CD4-positive, alpha-beta T cell treated with Interleukin-4 for 1 hour (primary cell): ENCODE results near the gene EIF3I.

Source experiments
- DNase-seq, 2 donors: peaks; one replicate each; pipeline ENCODE4 v3.0.0-alpha.2; 2020 to 2022

Gene EIF3I

GRCh38 chr1:32221980-32222755 lies at the start of gene EIF3I, which contains the start of gene TMEM234:
Gene EIF3I (plus strand): TSS chr1:32222407. CDS start chr1:32222442, 35 bp downstream.
Gene TMEM234 (minus strand): TSS chr1:32222353. CDS start chr1:32222322, 31 bp downstream.
- peak; percentile 93 to 94 for DNase-seq

- DNase-seq = no peak
Observed at GRCh38 chr1:32172621-32173245, 49.5 kb upstream of the EIF3I start.

- no peak for DNase-seq
Observed at GRCh38 chr1:32178380-32179192, 43.6 kb upstream of the EIF3I start.

DNA sequence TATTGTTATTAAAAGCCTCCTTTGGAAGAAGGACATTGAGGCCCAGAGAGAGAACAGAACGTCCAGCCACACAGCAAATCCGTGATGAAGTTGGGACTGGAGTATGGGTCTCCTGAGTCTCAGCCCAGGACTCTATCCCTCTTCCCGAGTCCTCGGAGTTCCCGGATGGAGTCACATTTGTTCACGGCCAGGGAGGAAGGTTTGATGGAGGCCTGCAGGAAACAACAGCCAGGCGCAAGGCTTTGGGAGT lies 43.1 kb upstream of the EIF3I start:
- DNase-seq = no peak

GRCh38 chr1:32179443-32180185 lies 42.6 kb upstream of the EIF3I start, which contains the start of gene TXLNA:
Gene TXLNA (plus strand): TSS chr1:32179675. CDS start chr1:32180346, 671 bp downstream.
- DNase-seq = peak; percentile 88 to 89

DNA sequence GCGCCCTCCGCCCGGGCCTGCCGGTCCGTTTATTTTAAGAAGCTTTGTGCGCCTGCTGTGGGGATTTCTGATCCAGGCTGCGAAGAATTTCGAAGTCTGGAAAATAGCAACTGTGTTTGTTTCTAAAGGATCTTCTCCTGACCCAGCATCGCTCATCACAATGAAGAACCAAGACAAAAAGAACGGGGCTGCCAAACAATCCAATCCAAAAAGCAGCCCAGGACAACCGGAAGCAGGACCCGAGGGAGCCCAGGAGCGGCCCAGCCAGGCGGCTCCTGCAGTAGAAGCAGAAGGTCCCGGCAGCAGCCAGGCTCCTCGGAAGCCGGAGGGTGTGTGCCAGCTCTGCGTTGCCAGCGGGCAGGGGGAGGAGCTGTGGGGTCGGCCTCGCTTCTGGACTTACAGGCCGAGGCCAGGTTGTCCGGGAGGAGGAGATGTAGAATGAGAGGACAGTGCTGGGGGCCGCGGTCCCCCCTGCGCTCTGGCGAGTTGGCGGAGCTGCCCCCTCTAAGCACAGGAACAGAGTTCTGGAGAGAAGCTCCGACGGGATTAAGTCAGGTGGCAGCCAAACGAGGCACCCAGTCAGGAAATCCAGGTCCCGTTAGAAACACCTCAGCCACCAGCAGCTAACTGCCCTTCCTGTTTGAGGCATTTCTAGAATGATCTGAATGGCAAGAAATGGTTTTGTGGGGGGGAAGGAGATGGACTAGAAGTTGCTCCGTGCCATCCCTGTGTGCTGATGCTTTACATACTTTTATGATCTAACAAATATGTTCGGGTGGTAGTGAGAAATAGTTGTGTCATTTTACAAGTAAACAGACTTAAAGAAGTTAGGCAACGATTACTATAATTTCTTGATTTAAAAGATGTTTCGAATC lies 41.8 kb upstream of the EIF3I start:
- peak; percentile 21 to 26 for DNase-seq

DNA sequence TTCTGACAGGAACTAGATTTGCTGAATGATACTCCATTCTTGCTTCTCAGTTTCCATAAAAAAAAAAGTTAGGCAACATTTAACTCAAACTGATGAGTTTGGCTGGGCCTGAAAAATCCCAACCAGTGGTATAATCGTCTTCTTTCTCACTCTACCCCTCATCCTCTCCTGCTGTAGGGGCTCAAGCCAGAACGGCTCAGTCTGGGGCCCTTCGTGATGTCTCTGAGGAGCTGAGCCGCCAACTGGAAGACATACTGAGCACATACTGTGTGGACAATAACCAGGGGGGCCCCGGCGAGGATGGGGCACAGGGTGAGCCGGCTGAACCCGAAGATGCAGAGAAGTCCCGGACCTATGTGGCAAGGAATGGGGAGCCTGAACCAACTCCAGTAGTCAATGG lies 41.1 kb upstream of the EIF3I start:
- DNase-seq = no peak

DNA sequence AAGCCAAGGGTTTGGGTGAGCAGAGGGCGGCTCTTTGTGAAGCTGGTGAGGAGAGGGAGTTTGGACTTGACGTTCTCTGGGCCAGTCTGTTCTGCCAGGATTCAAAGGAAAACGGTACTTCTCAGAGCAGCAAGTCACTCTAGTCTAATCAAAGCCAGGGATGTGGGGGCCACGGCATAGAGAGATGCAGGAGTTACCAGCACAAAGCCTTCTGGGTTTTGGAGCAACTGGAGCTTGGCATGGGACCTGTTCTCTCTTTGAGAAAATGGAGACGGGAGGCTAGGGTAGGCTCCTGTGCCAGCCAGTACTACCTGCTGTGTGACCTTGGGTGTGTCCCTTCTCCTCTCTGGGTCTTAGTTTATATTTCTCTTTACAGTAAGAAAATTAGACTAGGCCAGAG lies 40.6 kb upstream of the EIF3I start:
- no peak for DNase-seq

GRCh38 chr1:32182060-32182459 lies 40.1 kb upstream of the EIF3I start:
- no peak for DNase-seq

GRCh38 chr1:32184650-32185049 lies 37.6 kb upstream of the EIF3I start:
- no peak for DNase-seq

- DNase-seq = no peak
Observed at GRCh38 chr1:32186077-32186476, 36.1 kb upstream of the EIF3I start.

GRCh38 chr1:32186491-32186890 lies 35.7 kb upstream of the EIF3I start:
- DNase-seq = no peak

DNA sequence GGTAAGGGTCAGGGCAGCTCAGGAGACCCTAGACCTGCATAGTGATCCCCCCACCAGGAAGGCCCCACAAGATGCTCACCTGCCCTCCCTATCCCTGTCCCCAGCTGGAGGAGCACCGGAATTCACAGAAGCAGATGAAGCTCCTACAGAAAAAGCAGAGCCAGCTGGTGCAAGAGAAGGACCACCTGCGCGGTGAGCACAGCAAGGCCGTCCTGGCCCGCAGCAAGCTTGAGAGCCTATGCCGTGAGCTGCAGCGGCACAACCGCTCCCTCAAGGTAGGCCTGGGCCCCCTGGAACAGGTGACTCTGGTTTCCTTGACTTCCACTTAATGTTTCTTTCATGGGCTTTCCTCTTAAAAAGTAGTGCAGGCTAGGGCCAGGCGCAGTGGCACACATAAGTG lies 34.4 kb upstream of the EIF3I start:
- no peak for DNase-seq

DNA sequence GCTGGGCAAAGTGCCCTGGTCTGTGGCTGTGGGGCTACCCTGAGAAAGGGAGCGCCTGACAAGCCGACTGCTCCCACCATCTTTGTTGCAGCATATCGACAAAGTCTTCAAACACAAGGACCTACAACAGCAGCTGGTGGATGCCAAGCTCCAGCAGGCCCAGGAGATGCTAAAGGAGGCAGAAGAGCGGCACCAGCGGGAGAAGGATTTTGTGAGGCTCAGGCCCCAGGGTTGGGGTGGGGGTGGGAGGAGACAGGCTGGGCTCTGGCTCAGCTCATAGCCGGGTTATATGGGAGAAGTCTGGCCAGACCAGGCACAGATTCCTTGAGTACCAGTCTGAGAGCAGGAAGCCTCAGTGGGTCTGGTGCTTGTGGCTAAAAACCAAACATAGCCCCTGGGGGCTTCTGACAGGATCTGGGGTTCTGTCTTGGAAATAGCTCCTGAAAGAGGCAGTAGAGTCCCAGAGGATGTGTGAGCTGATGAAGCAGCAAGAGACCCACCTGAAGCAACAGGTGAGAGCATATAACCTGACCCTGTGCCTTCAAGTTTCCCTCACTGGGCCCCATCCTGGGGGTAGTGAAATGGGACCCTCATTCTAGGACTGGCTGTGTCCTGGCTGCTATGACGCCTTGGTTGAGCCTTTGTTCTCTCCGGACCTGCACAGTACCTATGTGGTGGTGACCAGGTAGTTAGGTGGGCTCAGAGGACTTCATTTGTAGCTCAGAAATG lies 29.8 kb upstream of the EIF3I start:
- no peak for DNase-seq

DNA sequence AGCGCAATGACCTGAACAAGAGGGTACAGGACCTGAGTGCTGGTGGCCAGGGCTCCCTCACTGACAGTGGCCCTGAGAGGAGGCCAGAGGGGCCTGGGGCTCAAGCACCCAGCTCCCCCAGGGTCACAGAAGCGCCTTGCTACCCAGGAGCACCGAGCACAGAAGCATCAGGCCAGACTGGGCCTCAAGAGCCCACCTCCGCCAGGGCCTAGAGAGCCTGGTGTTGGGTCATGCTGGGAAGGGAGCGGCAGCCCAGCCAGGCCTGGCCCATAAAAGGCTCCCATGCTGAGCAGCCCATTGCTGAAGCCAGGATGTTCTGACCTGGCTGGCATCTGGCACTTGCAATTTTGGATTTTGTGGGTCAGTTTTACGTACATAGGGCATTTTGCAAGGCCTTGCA lies 27.2 kb upstream of the EIF3I start:
- DNase-seq = no peak

DNA sequence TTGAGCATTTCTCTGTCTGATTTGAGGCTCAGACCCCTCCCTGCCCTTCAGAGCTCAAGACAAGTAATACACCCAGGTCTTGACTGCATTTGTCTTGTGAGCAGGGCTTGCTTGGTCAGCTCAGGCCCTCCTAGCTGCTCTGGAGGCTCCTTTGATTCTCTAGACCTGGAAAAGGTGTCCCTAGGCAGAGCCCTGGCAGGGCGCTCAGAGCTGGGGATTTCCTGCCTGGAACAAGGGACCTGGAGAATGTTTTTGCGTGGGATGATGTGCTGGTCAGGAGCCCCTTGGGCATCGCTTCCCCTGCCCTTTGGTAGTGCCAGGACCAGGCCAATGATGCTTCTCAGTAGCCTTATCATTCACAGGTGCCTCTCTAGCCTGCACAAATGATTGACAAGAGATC lies 26.7 kb upstream of the EIF3I start:
- no peak for DNase-seq

DNA sequence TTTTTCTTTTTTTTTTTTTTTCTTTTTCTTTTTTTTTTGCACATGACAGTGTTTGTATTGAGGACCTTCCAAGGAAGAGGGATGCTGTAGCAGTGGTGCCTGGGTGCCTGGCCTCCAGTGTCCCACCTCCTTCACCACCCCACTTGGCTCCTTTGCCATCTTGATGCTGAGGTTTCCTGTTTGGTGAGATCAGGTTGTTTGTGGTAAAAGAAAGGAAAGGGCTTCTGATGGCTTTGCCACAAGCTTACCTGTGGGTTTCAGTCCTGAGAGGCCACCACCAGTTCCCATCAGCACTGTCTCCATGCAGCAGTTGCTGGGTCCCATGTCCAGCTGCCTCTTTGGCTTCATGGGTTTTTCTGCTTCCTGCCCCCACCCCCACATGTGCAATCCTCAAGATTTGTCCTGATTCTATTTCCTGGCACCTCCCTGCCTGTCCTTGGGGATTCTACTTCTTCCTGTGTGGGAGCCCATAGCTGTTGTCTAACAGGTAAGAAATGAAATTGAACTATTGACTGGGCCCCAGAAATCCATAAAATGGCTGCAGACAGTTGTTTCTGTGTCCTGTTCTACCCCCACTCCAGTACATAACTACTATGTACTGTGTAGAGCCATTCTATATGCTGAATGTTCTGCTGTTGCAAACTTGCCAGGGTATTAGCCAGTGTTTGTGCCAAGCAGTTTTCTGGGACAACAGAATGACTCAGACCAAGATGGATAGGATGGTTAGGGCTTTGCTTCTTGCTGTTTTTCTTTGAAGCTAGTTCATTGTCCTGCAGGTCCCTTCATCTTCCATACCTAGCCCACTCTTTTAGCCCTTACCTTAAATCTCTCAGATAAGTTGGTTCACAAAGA lies 26.0 kb upstream of the EIF3I start:
- DNase-seq = peak in 1 of 2 donors; percentile 49

DNA sequence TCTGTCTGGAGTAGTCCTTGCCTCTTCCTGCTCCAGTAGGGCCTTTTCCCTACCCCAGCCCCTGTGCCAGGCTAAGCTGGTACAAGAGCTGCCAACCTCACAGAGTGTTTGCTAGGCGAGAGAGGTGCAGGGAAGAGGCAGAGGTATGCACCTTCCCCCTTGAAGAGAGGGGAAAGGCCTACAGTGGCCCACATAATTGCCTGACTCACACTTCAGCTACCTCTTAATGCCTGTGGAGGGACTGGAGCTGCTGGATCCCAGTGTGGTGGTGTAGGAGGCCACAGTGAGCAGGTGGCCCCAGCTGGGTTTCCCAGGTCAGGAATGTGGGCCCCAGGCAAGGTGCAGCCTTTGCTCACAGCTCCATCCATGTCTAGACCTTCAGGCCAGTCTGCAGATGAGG lies 25.1 kb upstream of the EIF3I start:
- no peak for DNase-seq

- DNase-seq = no peak
Observed at GRCh38 chr1:32197837-32198236, 24.4 kb upstream of the EIF3I start.
